ENCODE measurements around the gene NAIF1. TPM values are rescaled to one million over a fixed set of nuclear protein-coding genes. Genes with fewer than 3 reads are reported as not detected.

NAIF1 gene
- total RNA-seq, 1 donor from 2014 or later: 6.2 TPM

DNA sequence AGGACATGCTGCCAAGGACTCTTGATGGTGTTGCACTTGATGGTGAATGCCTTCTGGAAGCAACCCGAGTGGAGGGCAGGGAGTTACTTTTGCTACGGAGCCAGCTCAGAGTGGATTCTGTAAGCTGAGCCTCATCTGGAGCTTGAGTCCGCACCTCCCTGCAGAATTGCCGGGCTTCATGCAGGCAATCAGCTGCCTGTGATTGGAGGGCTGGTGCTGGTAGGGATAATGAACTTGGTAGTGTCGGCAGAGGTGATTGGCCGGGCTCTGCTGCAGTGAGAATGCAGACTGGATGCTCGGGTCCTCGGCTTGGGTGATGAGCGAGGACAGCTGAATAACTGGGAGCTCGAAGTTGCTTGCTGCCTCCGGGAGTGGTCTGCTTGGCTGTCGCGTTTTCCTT lies 24.0 kb upstream of the NAIF1 start:
- Mint-ChIP-seq H3K4me1 (ENCODE audit: low read depth, unreplicated experiment) (peaks cover 38% of the 10 kb centered on the region), H3K36me3 (ENCODE audit: unreplicated experiment) (no peaks in the 10 kb centered on the region), H3K9me3 (ENCODE audit: unreplicated experiment) (no peaks in the 10 kb centered on the region), H3K27me3 (ENCODE audit: unreplicated experiment) (peaks cover 6% of the 10 kb centered on the region), H3K4me3 (ENCODE audit: unreplicated experiment) (peak overlapping the region; percentile 74), H3K27ac (ENCODE audit: unreplicated experiment) (peak overlapping the region; percentile 91)
- DNase-seq: peak; percentile 84
- no peak for TF ChIP-seq CTCF (IDR thresholded peaks at IDR 0.05; ENCODE audit: partially characterized antibody, unreplicated experiment)

GRCh38 chr9:128089299-128089698 lies 22.2 kb upstream of the NAIF1 start:
- H3K27ac Mint-ChIP-seq (ENCODE audit: unreplicated experiment): no peak overlapping the region
- H3K9me3 Mint-ChIP-seq (ENCODE audit: unreplicated experiment): no peaks in the 10 kb centered on the region

GRCh38 chr9:128088253-128088945 lies 21.3 kb upstream of the NAIF1 start:
- no peak overlapping the region for H3K27ac Mint-ChIP-seq (ENCODE audit: unreplicated experiment)
- H3K27me3 Mint-ChIP-seq (ENCODE audit: unreplicated experiment): peaks cover 8% of the 10 kb centered on the region
- no peak overlapping the region for H3K4me3 Mint-ChIP-seq (ENCODE audit: unreplicated experiment)
- H3K36me3 Mint-ChIP-seq (ENCODE audit: unreplicated experiment): no peaks in the 10 kb centered on the region
- DNase-seq: no peak
- TF ChIP-seq CTCF (IDR thresholded peaks at IDR 0.05; ENCODE audit: partially characterized antibody, unreplicated experiment): no peak
- H3K9me3 Mint-ChIP-seq (ENCODE audit: unreplicated experiment): no peaks in the 10 kb centered on the region
- peaks cover 29% of the 10 kb centered on the region for H3K4me1 Mint-ChIP-seq (ENCODE audit: low read depth, unreplicated experiment)

More at GRCh38 chr9:128089299-128089698, 22.2 kb upstream of the NAIF1 start:
- no peak for DNase-seq
- Mint-ChIP-seq H3K4me1 (ENCODE audit: low read depth, unreplicated experiment) (peaks cover 33% of the 10 kb centered on the region), H3K4me3 (ENCODE audit: unreplicated experiment) (no peak overlapping the region), H3K27me3 (ENCODE audit: unreplicated experiment) (peaks cover 8% of the 10 kb centered on the region), H3K36me3 (ENCODE audit: unreplicated experiment) (no peaks in the 10 kb centered on the region)
- no peak for TF ChIP-seq CTCF (IDR thresholded peaks at IDR 0.05; ENCODE audit: partially characterized antibody, unreplicated experiment)

- no peak for DNase-seq
- no peaks in the 10 kb centered on the region for H3K9me3 Mint-ChIP-seq (ENCODE audit: unreplicated experiment)
Observed at GRCh38 chr9:128087262-128087661, 20.1 kb upstream of the NAIF1 start.

More at GRCh38 chr9:128087262-128087661, 20.1 kb upstream of the NAIF1 start:
- no peak overlapping the region for H3K4me3 Mint-ChIP-seq (ENCODE audit: unreplicated experiment)
- H3K27ac Mint-ChIP-seq (ENCODE audit: unreplicated experiment): no peak overlapping the region
- H3K4me1 Mint-ChIP-seq (ENCODE audit: low read depth, unreplicated experiment): peaks cover 23% of the 10 kb centered on the region
- H3K36me3 Mint-ChIP-seq (ENCODE audit: unreplicated experiment): no peaks in the 10 kb centered on the region
- H3K27me3 Mint-ChIP-seq (ENCODE audit: unreplicated experiment): peaks cover 3% of the 10 kb centered on the region
- no peak for TF ChIP-seq CTCF (IDR thresholded peaks at IDR 0.05; ENCODE audit: partially characterized antibody, unreplicated experiment)

All from glutamatergic neuron (in vitro differentiated cells).